OCI-LY3 (cell line): ENCODE results near the gene NCOA4.
"Not testable (repeated sequence)": the region's sequence is repeated elsewhere in the genome, so short reads cannot be mapped to it uniquely, and the experiment has no call there.

Experiments
- CTCF ChIP-seq: fragments of 200-600, 300-600 bp; sonication (generic); IDR thresholded peaks from 2 replicates; pipeline ENCODE4 v1.5.1; 2014; ENCODE audit warnings: antibody characterized with exemption, low read length, low read depth
- EZH2phosphoT487 ChIP-seq: fragments of 200-600 bp; shearing (Covaris generic); IDR thresholded peaks from 2 replicates; pipeline ENCODE4 v1.6.1; 2018; ENCODE audit warnings: antibody characterized with exemption, mixed run types, low read depth

DNA sequence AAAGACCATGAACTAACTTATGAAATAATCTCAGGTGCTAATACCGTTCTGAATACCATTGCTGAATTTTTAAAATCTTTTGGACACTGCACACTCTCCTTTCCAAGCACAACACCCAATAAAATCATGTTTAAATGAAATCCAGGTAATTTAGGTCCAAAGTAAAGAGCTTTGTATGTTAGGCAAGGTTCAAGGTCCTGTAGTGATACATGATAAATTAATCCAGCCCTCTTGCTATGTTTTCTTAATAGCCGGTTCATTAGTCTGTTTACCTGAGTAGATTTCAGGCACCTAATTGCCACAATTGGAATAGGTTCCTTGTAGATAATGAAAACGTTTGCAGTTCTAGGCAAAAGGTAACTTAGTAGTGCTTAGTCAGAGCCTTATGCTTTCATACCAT lies 44.8 kb downstream of the NCOA4 start:
- TF ChIP-seq CTCF, EZH2phosphoT487: not testable (repeated sequence)
